Body of pancreas (tissue), 4 donors: Measurements from ENCODE around the gene ARHGAP26.

Source experiments
- POLR2A ChIP-seq, 3 donors: fragments of 450-650 bp; IDR thresholded peaks; one replicate each; pipeline ENCODE4 v1.6.1; 2016; ENCODE audit warnings: antibody characterized with exemption in 3 of 3, mild to moderate bottlenecking in 2 of 3
- TF ChIP-seq, protein P1 (sequence below), 7 experiments: fragments of 450-650 bp in 4 of 7; fragments of 200-600 bp in 3 of 7; sonication (generic) in 3 of 7; IDR thresholded peaks; one replicate each; pipeline ENCODE4 v1.5.1; 2016 to 2019; ENCODE audit warnings: antibody characterized with exemption in 7 of 7

DNA sequence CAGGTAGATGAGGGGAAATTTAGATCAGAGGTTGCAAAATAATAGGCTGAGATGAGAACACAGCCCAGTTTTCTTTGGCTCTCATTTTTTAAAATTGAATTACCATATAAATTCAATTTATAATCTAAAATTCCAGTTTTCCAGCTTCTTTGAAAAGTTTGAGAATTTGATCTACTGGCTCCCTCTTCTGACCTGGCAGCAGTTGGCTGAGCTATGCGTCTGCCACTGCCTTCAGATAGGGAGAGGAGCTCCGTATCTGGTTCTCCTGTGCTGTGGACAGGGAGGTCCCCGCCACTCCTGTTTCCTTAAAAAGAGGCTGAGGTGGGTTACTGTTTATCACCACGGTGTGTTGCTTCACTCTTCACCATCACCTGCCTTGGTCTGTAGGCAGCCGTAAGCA lies 103.7 kb downstream of the ARHGAP26 start:
- TF ChIP-seq, protein P1, sequence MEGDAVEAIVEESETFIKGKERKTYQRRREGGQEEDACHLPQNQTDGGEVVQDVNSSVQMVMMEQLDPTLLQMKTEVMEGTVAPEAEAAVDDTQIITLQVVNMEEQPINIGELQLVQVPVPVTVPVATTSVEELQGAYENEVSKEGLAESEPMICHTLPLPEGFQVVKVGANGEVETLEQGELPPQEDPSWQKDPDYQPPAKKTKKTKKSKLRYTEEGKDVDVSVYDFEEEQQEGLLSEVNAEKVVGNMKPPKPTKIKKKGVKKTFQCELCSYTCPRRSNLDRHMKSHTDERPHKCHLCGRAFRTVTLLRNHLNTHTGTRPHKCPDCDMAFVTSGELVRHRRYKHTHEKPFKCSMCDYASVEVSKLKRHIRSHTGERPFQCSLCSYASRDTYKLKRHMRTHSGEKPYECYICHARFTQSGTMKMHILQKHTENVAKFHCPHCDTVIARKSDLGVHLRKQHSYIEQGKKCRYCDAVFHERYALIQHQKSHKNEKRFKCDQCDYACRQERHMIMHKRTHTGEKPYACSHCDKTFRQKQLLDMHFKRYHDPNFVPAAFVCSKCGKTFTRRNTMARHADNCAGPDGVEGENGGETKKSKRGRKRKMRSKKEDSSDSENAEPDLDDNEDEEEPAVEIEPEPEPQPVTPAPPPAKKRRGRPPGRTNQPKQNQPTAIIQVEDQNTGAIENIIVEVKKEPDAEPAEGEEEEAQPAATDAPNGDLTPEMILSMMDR (IDR thresholded peaks at IDR 0.05) = no peak
- no peak for TF ChIP-seq POLR2A (IDR thresholded peaks at IDR 0.05)
